Stimulated activated CD4-positive, alpha-beta T cell treated with anti-CD3 and anti-CD28 coated beads, Interleukin-4, amount 100 ng/mL, for 24 hours (primary cell): ENCODE measurements around the gene SIGLEC6.
A peak's percentile ranks its signal among the peaks of the same experiment; 100 is the strongest.
"Not testable (repeated sequence)": the region's sequence is repeated elsewhere in the genome, so short reads cannot be mapped to it uniquely, and the experiment has no call there.

Experiments
- DNase-seq: peaks from one replicate; pipeline ENCODE4 v3.0.0-alpha.2; 2020

Gene SIGLEC6

GRCh38 chr19:51508059-51508733, 23.3 kb downstream of the SIGLEC6 start:
- DNase-seq: no peak

- DNase-seq: no peak
These were observed 23.8 kb downstream of the SIGLEC6 start for GRCh38 chr19:51507640-51508058.

GRCh38 chr19:51507192-51507591, 24.3 kb downstream of the SIGLEC6 start:
- DNase-seq: no peak

DNA sequence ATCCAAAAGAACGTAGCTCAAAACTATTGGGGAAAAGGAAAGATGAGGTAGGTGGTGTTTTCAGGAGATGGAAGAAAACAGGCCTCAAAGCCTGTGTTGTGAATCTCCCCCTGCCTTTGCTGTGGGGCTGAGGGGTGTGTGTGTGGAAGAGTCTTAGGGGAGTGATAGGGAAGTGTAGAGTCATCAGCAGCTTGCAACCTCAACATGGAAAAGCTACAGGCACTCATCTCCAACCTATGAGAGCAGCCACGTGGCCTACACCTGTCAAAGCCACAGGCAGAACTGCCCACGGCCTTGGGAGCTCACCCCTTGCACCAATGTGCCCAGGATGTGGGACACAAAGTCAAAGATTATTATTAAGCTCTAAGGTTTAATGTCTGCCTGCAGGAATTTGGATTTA, 25.6 kb downstream of the SIGLEC6 start:
- DNase-seq: no peak

DNA sequence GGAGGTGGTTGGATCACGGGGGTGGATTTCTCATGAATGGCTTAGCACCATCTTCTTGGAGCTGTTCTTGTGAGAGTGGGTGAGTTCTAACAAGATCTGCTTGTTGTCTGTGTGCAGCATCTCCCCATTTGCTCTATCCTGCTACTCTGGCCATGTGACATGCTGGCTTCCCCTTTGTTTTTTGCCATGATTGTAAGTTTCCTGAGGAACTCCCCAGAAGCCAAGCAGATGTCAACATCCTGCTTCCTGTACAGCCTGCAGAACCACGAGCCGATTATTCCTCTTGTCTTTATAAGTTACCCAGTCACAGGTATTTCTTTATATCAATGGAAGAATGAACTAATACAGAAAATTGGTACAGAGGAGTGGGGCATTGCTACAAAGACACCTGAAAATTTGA, 27.6 kb downstream of the SIGLEC6 start:
- DNase-seq: no peak

- no peak for DNase-seq
These were observed 28.1 kb downstream of the SIGLEC6 start for GRCh38 chr19:51503286-51503817.

DNA sequence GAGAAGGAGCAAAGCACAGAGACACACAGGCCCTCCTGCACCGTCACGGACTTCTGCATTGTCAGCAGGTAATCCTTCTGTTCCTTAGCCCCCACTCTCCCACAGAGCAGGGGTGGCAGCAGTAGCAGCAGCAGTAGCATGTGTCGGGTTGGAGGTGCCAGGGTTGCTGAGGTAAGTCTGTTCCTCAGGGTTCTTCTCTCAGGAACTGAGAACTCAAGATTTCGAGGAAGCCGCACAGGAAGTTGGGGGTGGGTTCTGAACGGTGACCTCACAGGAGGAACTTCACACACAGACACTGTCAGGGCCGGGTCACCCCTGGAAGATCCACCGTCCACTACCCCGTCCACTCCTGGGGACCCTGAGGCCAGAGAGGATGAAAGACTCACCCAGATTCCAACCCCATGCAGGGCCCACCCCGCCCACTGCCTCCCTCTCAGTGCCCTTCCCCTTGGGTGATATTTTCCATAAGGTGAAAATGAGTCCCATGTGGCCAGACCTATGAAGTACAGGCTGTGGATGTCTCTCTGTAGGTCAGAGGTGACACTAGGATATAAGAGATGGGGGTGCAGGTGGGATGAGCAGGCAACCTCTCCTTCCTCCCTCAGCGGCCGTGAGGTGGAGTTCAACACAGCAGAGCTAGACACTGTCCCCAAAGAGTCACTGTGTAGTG, 29.7 kb downstream of the SIGLEC6 start, which contains the start of gene SIGLEC12:
Gene SIGLEC12, minus strand, starts transcription at position 207 of the 670 bp plus-strand sequence. Its CDS starts 67 bp downstream, at position 140.
- peak; percentile 23 for DNase-seq

DNA sequence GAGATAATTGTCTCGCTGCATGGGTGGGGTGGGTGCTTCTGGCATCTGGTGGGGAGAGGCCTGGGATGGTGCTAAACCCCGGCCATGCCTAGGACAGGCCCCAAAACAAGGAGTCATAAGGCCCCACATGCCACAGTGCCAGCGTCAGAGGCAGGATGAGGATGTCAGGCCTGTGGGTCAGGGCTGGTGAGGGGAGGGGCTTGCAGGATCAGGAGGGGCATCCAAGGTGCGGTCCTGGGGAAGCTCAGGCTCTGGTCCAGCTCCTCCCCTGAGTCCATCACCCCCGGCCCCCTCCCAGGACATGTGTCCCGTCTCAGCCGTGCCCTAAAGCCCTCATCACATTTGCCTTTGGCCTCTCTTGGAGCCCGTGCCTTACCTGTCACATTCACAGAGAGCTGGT, 30.5 kb downstream of the SIGLEC6 start:
- DNase-seq: not testable (repeated sequence)

DNA sequence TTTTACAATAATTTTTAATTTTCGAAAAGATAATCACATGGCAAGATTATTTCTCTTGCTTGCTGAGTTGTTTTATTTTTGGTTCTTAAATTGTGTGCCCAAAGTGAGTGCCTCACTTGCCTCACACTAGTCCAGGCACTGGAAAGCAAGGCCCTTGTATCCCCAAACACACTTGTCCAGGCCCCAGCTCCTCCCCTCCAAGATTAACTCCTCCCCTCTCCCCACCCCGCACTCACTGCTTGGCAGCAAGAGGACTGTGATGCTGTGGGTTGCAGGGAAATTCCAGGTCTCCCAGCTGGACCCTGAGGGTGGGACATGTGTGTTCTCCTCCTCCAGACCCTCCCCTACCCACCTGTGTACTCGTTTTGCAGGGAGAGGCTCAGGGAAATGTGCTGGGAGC, 33.8 kb downstream of the SIGLEC6 start:
- DNase-seq: no peak

DNA sequence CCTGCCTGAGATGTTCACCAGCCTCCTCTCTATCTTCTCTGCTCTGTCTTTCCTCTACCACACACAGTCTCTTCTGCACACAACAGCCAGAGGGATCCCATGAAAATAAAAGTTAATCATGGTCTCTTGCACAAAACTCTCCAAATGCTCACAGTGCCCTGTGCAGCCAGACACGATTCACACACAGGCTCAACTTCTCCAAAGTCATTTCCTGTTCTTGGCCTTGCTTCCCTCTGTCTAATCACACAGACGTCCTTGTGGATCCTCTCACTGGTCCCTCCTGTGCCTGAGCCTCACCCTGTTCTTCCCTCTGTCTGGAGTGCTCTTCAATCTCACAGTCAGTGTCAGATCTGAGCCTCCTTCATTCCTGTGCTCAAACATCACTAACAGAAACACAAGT, 37.7 kb downstream of the SIGLEC6 start:
- DNase-seq: no peak

DNA sequence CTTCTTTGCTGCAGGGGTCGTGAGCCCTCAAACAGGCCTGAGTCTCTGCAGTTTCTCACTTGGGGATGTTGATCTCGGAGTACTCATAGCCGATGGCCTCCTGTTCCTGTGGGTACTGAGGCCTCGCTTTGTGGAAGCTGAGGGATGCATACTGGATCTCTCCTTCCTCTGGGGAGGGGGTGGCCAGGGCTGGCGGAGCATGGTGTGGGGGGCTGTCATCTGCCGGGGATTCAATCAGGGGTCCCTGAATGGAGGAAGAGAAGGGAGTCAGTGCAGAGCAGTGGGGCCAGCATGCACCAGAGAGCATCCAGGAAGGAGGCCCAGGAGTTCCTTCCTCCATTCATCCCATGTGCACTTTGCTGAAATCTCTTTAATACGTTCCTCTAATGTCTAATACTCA, 39.9 kb downstream of the SIGLEC6 start:
- DNase-seq: no peak

DNA sequence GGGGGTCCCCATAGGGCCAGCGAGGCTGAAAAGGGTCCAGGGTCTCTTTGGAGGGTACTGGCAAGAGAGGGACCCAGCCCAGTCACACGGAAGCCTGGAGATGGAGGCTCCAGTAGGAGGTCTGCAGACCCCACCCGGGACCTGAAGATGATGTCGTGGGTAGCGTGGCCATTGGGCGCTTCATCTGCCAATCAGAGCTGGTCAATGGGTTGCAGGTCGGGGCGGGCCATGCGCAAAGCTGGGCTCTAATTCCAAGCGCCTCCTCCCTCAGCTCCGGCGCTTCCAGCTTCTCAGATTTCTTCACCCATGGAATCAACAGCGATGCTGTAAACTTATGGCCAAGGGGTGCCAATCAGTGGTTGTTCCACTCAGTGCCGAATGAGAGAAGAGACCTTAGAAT, 40.8 kb downstream of the SIGLEC6 start:
- no peak for DNase-seq

- DNase-seq: peak; percentile 55
These were observed 42.4 kb downstream of the SIGLEC6 start for GRCh38 chr19:51489113-51489512.

DNA sequence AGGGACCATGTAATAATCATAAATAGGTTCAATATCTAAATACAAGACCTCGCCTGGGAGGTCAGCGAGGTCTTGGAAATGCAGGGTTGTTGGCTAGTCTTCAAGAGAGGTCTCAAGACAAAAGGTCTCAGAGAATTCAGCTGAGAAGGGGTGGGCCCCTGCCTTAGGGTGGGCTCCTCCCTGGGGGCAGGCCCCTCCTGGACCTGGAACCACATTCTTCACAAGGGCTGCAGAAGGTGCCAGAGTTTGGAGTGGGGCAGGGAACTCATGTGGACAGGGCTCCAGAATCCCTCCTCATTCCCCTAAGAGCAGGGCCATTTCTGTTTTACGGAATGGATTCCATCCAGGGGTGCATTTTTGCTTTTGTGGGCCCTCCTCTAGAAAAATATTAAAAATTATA, 43.0 kb downstream of the SIGLEC6 start:
- DNase-seq: no peak

DNA sequence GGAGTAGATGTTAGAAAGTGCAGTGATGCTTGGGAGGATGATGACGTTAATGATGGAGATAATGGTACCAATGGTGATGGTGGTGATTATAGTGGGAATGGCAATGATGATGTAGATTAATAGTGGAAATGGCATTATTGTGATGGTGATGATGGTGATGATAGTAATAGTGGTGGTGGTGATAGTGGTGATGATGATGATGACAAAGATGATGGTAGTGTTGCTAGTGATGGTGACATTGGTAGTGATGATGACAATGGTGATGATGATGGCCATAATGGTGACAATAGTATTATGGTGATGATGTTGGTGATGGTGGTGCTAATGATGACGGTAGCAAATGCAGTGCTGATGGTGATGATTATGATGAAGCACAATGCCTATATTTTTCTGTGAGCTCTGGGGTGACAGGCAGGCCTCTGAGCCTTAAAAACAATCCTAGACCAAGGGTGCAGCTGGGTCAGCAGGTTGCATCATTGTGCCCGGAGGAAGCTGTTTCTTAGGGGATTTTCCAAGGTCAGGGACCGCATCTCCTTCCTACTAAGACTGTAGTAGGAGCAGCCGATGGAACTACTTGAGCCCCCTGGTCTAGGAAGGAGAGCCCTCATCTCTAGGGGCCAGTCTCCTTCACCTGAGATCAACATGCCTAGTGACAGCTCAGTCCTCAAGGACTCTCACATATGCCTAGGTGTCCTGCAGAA, 45.4 kb downstream of the SIGLEC6 start:
- DNase-seq: no peak

DNA sequence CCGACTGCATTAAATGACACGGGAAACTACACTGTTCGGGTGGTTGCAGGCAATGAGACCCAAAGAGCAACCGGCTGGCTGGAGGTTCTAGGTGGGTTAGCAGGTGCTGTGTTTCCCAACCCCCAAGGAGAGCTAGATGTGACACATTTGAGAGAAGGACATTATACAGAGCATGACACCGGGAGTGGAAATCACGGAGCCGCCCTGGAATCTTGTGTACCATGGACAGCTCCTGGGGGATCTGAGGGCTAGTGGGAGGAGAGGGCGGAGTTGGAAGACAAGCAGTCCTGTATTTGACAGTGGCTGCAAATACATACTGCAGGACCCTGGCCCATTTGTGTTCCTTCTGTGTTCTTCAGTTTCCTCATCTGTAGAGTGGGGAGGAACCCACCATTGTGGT, 50.9 kb downstream of the SIGLEC6 start:
- DNase-seq: peak; percentile 29

GRCh38 chr19:51479531-51480331, 51.7 kb downstream of the SIGLEC6 start:
- peak; percentile 53 for DNase-seq

DNA sequence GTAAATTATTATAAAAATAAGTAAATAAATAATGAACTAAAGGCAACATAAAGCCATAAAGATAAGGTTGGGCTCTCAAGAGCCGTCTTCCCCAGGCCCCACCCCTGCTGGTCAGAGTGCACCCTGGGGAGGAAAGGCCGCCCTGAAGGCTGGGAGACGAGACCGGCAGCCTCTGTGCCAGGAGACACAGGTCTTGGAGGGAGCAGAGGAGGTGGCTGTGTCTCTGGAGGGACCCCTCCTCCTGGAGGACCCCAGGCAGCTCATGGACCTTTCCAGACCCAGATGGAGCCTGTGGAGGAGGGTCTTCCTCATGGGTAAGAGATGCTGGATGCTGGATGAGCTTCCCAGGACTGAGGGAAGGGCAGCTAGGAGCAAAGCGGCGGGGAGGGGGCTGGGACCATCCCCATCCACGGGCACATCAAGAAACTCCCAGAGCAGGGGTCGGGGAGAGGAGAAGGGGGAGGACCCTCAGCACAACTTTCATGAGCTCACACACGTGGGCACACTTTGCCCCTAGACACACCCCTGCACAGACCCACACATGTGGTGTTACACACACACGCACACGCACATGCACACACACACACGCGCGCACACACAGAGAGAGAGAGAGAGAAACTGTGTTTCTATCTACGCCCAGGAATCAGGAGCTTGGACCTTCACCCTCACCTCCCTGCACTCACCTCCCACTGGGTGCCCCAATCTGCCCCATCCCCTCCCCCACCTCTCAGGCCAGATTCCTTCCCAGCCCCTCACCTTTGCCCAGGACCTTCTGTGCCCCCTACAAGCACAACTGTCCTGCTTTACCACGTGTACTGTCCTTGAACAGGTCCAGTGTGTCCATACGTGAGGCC, 52.9 kb downstream of the SIGLEC6 start, which contains the start of gene CEACAM18:
Gene CEACAM18, plus strand, starts transcription at position 159 of the 854 bp plus-strand sequence.
- DNase-seq: no peak

DNA sequence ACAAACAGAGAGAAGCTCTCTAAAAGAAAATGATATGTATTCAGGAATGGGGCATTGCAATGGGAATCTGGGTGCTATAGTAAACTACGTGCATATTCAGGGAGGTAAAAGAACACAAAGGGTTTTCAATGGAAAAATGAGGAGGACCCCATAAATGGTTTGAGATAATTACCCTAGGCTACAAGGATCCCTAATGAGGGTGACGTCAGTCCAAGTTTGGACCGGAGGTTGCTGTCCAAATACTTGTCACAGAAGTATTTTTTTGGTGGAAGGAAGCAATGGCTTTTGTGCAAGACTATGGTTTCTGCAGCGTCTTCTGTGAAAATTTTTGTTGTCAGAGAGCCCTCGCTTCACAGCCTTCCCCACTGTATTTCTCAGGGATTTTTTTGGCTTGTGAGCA, 54.1 kb downstream of the SIGLEC6 start:
- DNase-seq: no peak

DNA sequence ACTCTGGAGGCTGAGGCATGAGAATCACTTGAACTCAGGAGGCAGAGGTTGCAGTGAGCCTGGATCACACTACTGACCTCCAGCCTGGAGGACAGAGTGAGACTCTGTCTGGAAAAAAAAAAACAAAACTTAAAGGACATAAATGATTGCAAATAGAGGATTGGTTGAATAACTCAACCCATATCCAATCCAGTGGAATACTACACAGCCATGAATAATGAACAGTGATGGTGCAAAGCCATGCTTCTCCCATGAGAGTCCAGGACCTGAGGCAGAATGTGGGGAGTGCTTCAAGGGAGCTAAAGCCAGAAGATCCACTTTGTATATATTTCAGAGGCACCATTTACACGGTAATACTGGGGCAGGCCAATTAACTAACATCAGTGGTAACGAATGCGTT, 55.3 kb downstream of the SIGLEC6 start:
- DNase-seq: no peak

DNA sequence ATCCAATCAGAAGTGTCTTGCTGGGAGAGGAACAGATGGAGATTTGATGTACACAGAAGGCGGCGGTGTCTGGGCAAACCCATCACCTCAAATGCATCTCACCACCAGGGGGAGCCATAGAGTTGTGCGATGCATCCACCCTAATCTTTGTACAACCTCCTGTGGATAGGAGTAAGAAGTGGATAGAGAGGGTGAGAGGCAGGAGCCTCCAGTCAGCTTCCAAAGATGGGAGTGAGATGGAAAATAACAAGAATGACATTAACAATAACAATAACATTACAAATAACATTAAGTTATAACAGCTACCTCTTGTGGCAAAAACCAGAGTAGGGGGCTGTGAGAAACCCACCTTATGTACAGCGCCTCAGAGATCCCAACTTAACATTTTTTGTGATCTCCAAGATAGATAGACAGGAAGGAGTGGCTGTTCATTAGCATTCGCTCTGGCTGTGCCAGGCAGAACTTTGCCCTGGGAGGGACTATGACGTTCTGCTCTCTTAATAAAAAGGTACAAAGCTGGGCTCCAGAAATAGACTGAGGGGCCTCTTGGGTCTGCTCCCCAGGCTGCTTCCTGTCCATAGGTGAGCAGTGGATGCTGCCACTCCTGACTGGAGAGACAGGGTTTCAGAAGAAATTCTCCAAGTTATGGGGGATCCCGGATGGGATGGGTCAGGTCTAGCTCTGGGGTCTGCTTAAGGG, 58.3 kb downstream of the SIGLEC6 start:
- peak; percentile 93 for DNase-seq
